ENCODE measurements around the gene SLC25A29. TPM values are rescaled to one million over a fixed set of nuclear protein-coding genes. Genes with fewer than 3 reads are reported as not detected.

Gene SLC25A29
- total and polyA plus RNA-seq, 2 of the 4 experiments (the other 2 are of a cell fraction): 6.5 to 37.7 TPM

- CTCF ChIA-PET: interaction anchor here (1.0 to 1.6 kb wide), 2 partner anchors 74 to 81 kb away, joined by 4 to 5 read pairs; no protein-coding TSS in a partner anchor
- DNase-seq: no peak
- H4K8ac ChIP-seq (ENCODE audit: low read depth in 2 of 2, low read length in 2 of 2): no peak overlapping the region
Observed at GRCh38 chr14:100303925-100304324, 2.3 kb downstream of the SLC25A29 start.

More at GRCh38 chr14:100303925-100304324, 2.3 kb downstream of the SLC25A29 start:
- no CpG with 5 or more reads among the region's 4 CpGs for WGBS, 2 experiments (ENCODE audit: extremely low coverage in 2 of 2, insufficient read length in 1 of 2)
- TF ChIP-seq CEBPB (IDR thresholded peaks at IDR 0.05; ENCODE audit: low read depth, low read length) (no peak), CTCF (conservative IDR thresholded peaks at IDR 0.05; ENCODE audit: low read depth, low read length) (no peak), CHD1 (IDR thresholded peaks at IDR 0.05; ENCODE audit: low read depth, low read length) (no peak), RCOR1 (IDR thresholded peaks at IDR 0.05; ENCODE audit: insufficient replicate concordance, low read length) (no peak), MAZ (IDR thresholded peaks at IDR 0.05; ENCODE audit: borderline replicate concordance, low read depth, low read length) (no peak), MAFK (IDR thresholded peaks at IDR 0.05; ENCODE audit: low read depth, low read length) (no peak), SMC3 (IDR thresholded peaks at IDR 0.05; ENCODE audit: low read depth, low read length) (no peak), MXI1 (IDR thresholded peaks at IDR 0.05; ENCODE audit: borderline replicate concordance, low read depth, low read length) (no peak), RAD21 (IDR thresholded peaks at IDR 0.05; ENCODE audit: low read length) (no peak), FOS (IDR thresholded peaks at IDR 0.05; ENCODE audit: low read depth, low read length) (no peak), RFX5 (IDR thresholded peaks at IDR 0.05; ENCODE audit: low read depth, low read length) (no peak), NFE2L2 (IDR thresholded peaks at IDR 0.05; ENCODE audit: low read depth, low read length) (no peak)
- TF ChIP-seq, protein P1, sequence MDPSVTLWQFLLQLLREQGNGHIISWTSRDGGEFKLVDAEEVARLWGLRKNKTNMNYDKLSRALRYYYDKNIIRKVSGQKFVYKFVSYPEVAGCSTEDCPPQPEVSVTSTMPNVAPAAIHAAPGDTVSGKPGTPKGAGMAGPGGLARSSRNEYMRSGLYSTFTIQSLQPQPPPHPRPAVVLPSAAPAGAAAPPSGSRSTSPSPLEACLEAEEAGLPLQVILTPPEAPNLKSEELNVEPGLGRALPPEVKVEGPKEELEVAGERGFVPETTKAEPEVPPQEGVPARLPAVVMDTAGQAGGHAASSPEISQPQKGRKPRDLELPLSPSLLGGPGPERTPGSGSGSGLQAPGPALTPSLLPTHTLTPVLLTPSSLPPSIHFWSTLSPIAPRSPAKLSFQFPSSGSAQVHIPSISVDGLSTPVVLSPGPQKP (IDR thresholded peaks at IDR 0.05; ENCODE audit: borderline replicate concordance, low read depth, low read length): no peak
- TF ChIP-seq, protein P2, sequence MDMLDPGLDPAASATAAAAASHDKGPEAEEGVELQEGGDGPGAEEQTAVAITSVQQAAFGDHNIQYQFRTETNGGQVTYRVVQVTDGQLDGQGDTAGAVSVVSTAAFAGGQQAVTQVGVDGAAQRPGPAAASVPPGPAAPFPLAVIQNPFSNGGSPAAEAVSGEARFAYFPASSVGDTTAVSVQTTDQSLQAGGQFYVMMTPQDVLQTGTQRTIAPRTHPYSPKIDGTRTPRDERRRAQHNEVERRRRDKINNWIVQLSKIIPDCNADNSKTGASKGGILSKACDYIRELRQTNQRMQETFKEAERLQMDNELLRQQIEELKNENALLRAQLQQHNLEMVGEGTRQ (IDR thresholded peaks at IDR 0.05; ENCODE audit: low read depth, low read length): no peak
- H3K79me1 ChIP-seq (ENCODE audit: low read depth in 1 of 2, low read length in 2 of 2): peaks cover 19 to 77% of the 10 kb centered on the region in 2 experiments
- no peak overlapping the region for H3K4ac ChIP-seq (ENCODE audit: low read depth, low read length)
- H2AK9ac ChIP-seq (replicated peaks; ENCODE audit: low read depth, low read length, poor library complexity): peak overlapping the region; percentile 72
- H2BK15ac ChIP-seq (ENCODE audit: low read depth, low read length): no peak overlapping the region
- H3K4me2 ChIP-seq (ENCODE audit: low read depth, low read length): no peak overlapping the region
- no peak overlapping the region for H4K91ac ChIP-seq (ENCODE audit: insufficient read depth, low read depth, low read length)
- H2BK120ac ChIP-seq (ENCODE audit: low read depth, low read length): no peak overlapping the region
- H2AFZ ChIP-seq (replicated peaks; ENCODE audit: low read length, poor library complexity): no peak overlapping the region
- no peak overlapping the region for H4K5ac ChIP-seq (ENCODE audit: low read depth, low read length)
- in situ Hi-C loops (cut with MboI; ENCODE audit: low sequenced_read_pairs) (no loop called here), dilution Hi-C loops (cut with HindIII; ENCODE audit: low sequenced_read_pairs, unreplicated experiment) (no loop called here), intact Hi-C loops (cut with micrococcal nuclease) (no loop called here)
- H2BK5ac ChIP-seq (ENCODE audit: low read depth, low read length, poor library complexity, severe bottlenecking): no peak overlapping the region
- H3K27me3 ChIP-seq (ENCODE audit: control insufficient read depth, insufficient read depth, low read length): no peaks in the 10 kb centered on the region
- H3K9me1 ChIP-seq (ENCODE audit: insufficient read depth, low read length): peaks cover 4% of the 10 kb centered on the region
- H2AK5ac ChIP-seq (ENCODE audit: low read depth, low read length): no peak overlapping the region
- BruUV-seq (replicated peaks): no TSS peak
- no peak overlapping the region for H3K27ac ChIP-seq (ENCODE audit: insufficient read depth, low read length)
- POLR2A ChIA-PET (ENCODE audit: unreplicated experiment): no interaction called here
- no peak overlapping the region for H3K14ac ChIP-seq (replicated peaks; ENCODE audit: low read depth, low read length)
- no peak overlapping the region for H3K56ac ChIP-seq (ENCODE audit: extremely low read depth, insufficient read depth, low read length)
- H4K20me1 ChIP-seq (ENCODE audit: insufficient read depth, low read length): peaks cover 44% of the 10 kb centered on the region
- H2BK20ac ChIP-seq (ENCODE audit: low read depth, low read length): no peak overlapping the region
- no peaks in the 10 kb centered on the region for H3K9me3 ChIP-seq (ENCODE audit: control insufficient read depth, insufficient read depth, low read length)
- no peak for ATAC-seq (ENCODE audit: low read depth)
- no peak overlapping the region for H3K9ac ChIP-seq (ENCODE audit: low read depth, low read length)
- H3K36me3 ChIP-seq (ENCODE audit: control insufficient read depth, insufficient read depth, low read length): peaks cover 10% of the 10 kb centered on the region; the same call in 1 of the 2 replicates
- H3K4me3 ChIP-seq (ENCODE audit: insufficient read depth, low read depth, low read length): no peak overlapping the region
- peaks cover 14% of the 10 kb centered on the region; the same call in 1 of the 2 replicates for H3K4me1 ChIP-seq (ENCODE audit: control insufficient read depth, insufficient read depth, low read length)
- H3K23ac ChIP-seq (ENCODE audit: low read depth, low read length): no peak overlapping the region
- no peak overlapping the region for H3K18ac ChIP-seq (ENCODE audit: low read depth, low read length)

Measured in IMR-90 (cell line).